K562 (cell line): ENCODE measurements around the gene CDC5L. TPM values are rescaled to one million over a fixed set of nuclear protein-coding genes. Genes with fewer than 3 reads are reported as not detected.
"Not testable (repeated sequence)": the region's sequence is repeated elsewhere in the genome, so short reads cannot be mapped to it uniquely, and the experiment has no call there.

Experiments
- ATAC-seq: fragments of 200-7000 bp; cut with Tn5 transposase; 3 replicates; pipeline ENCODE4 v1.9.1; 2020; ENCODE audit warnings: moderate library complexity
- BruUV-seq: library from RNA; stranded (reverse); fragments of 400-500 nt; replicated peaks from 2 replicates; lab custom pipeline; 2021; lab: Mats Ljungman, UMichigan
- CTCF ChIA-PET: fragments of 300-600 bp; formaldehyde crosslinking; extraction: SDS; loops from one replicate; lab custom pipeline; 2021; ENCODE audit warnings: low intra/inter-chr PET ratio; lab: Yijun Ruan, JAX
- POLR2A ChIA-PET: fragments of 300-600, 350-650 bp; sonication (Branson Sonifier 250); formaldehyde crosslinking; extraction: SDS; loops from one replicate; lab custom pipeline; 2021; ENCODE audit warnings: antibody characterized with exemption, inconsistent platforms; lab: Yijun Ruan, JAX
- DNase-seq, 4 experiments: peaks; one replicate each; pipeline versions ENCODE4 v3.0.0 to v3.0.0-alpha.2; 2011 to 2018; ENCODE audit warnings: low spot score in 3 of 4, mixed read lengths in 3 of 4; ENCODE audit errors: extremely low read depth in 1 of 4
- FAIRE-seq: peaks from 2 replicates; lab custom pipeline; 2011; peaks lifted over from hg19 to GRCh38; lab: Jason Lieb, UNC
- H2AFZ ChIP-seq: 2 replicates; pipeline ENCODE4 v1.6.0; 2011; ENCODE audit warnings: low read depth, low read length, control low read depth, inconsistent platforms
- H3K27ac ChIP-seq: fragments of 200-600 bp; 3 replicates; pipeline ENCODE4 v1.8.0; 2011; ENCODE audit warnings: low read depth, mild to moderate bottlenecking, control low read depth, inconsistent platforms, low read length, moderate library complexity, mixed read lengths; ENCODE audit errors: extremely low read depth
- H3K27me3 ChIP-seq, 2 experiments: fragments of 300-600 bp in 1 of 2; 2 replicates in 1 of 2; 3 replicates in 1 of 2; pipeline versions ENCODE4 v1.6.0 to v1.8.0; 2011; ENCODE audit warnings: inconsistent platforms in 2 of 2, low read length in 2 of 2, mild to moderate bottlenecking in 1 of 2, mixed read lengths in 1 of 2, moderate library complexity in 1 of 2; ENCODE audit not compliant: control insufficient read depth in 2 of 2, insufficient read depth in 2 of 2
- H3K36me3 ChIP-seq: fragments of 300-600 bp; 3 replicates; pipeline ENCODE4 v1.8.0; 2011; ENCODE audit warnings: mild to moderate bottlenecking, low read length, inconsistent platforms; ENCODE audit not compliant: control insufficient read depth, insufficient read depth
- H3K4me1 ChIP-seq, 2 experiments: fragments of 200-600 bp in 1 of 2; replicated peaks in 1 of 2; 2 replicates in 1 of 2; 3 replicates in 1 of 2; pipeline versions ENCODE4 v1.5.1 to v1.8.0; 2011; ENCODE audit warnings: inconsistent platforms in 2 of 2, low read length in 2 of 2, mild to moderate bottlenecking in 1 of 2, mixed read lengths in 1 of 2, moderate library complexity in 1 of 2; ENCODE audit not compliant: control insufficient read depth in 2 of 2, insufficient read depth in 2 of 2
- H3K4me2 ChIP-seq: 2 replicates; pipeline ENCODE4 v1.6.1; 2011; ENCODE audit warnings: low read length, control low read depth, inconsistent platforms, mixed read lengths; ENCODE audit not compliant: insufficient read depth
- H3K4me3 ChIP-seq: fragments of 200-600 bp; sonication (generic), shearing (Covaris generic); 2 replicates; pipeline ENCODE4 v1.5.1; 2016; ENCODE audit warnings: control low read depth, inconsistent platforms
- H3K79me2 ChIP-seq: fragments of 200-600 bp; 3 replicates; pipeline ENCODE4 v1.8.0; 2011; ENCODE audit warnings: low read length, inconsistent platforms; ENCODE audit not compliant: control insufficient read depth, insufficient read depth
- H3K9ac ChIP-seq, 2 experiments: 2 replicates each; pipeline versions ENCODE4 v1.6.0 to v1.6.1; 2011; ENCODE audit warnings: low read depth in 2 of 2, low read length in 2 of 2, control low read depth in 1 of 2, inconsistent platforms in 1 of 2, mild to moderate bottlenecking in 1 of 2, mixed read lengths in 1 of 2; ENCODE audit not compliant: insufficient read depth in 1 of 2
- H3K9me1 ChIP-seq: one replicate; pipeline ENCODE4 v1.6.0; 2011; ENCODE audit warnings: inconsistent platforms, mild to moderate bottlenecking, low read length, moderate library complexity; ENCODE audit not compliant: control insufficient read depth, insufficient read depth
- H3K9me3 ChIP-seq: replicated peaks from 2 replicates; pipeline ENCODE4 v1.5.1; 2011; ENCODE audit warnings: low read depth, low read length, inconsistent platforms; ENCODE audit not compliant: control insufficient read depth, insufficient read depth
- H4K20me1 ChIP-seq: replicated peaks from 2 replicates; pipeline ENCODE4 v1.6.1; 2011; ENCODE audit warnings: low read length, inconsistent platforms, mixed read lengths; ENCODE audit not compliant: control insufficient read depth, insufficient read depth
- CBFA2T3 ChIP-seq: fragments of 450-650 bp; IDR thresholded peaks from 2 replicates; pipeline ENCODE4 v1.6.1; 2017
- KAT2B ChIP-seq: IDR thresholded peaks from one replicate; pipeline ENCODE4 v1.6.1; 2012; ENCODE audit warnings: low read depth, mild to moderate bottlenecking, control low read depth, inconsistent platforms, low read length, moderate library complexity
- POU5F1 ChIP-seq: fragments of 150-350 bp; IDR thresholded peaks from 2 replicates; pipeline ENCODE4 v1.6.1; 2014; ENCODE audit warnings: borderline replicate concordance, low read length, low read depth, mild to moderate bottlenecking; ENCODE audit not compliant: partially characterized antibody
- WGBS: fragments of 100-300 bp; shearing (Covaris generic); methylation state at CpG from one replicate; pipeline ENCODE4 v1.1.6; 2016; ENCODE audit warnings: low coverage, mixed read lengths; ENCODE audit not compliant: insufficient coverage; ENCODE audit errors: missing lambda C conversion rate; 5-methylcytosine and 5-hydroxymethylcytosine counted together
- in situ Hi-C: fragments of 300-500 bp; cut with MboI; formaldehyde crosslinking; loops from 4 replicates; pipeline ENCODE4 v1.15.0; 2018; ENCODE audit warnings: inconsistent platforms, mixed read lengths
- intact Hi-C: fragments of 100-400 bp; cut with micrococcal nuclease; formaldehyde crosslinking; loops from 2 replicates; pipeline ENCODE4 v1.14.2; 2022
- polyA plus RNA-seq, 8 experiments: library from polyadenylated mRNA; depleted of rRNA in 4 of 8; stranded (reverse) in 5 of 8; unstranded in 3 of 8; fragments of >200 nt; fragmentation: Nextera tagmentation in 2 of 8; fragmentation: Illumina TruSeq in 1 of 8; extraction: Ambion mirVana in 2 of 8; extraction: Trizol in 1 of 8; gene quantifications; 2 replicates each; pipeline versions ENCODE4 v1.2.1 to v1.2.3, GENCODE V29; 2011 to 2014; ENCODE audit warnings: inconsistent platforms in 1 of 8, missing spikeins in 1 of 8
- total RNA-seq, 7 experiments: library from RNA; depleted of rRNA in 6 of 7; stranded (reverse); fragments of >200 nt in 6 of 7; fragmentation: Illumina TruSeq in 2 of 7; extraction: Trizol in 2 of 7; gene quantifications; 2 replicates each; pipeline versions ENCODE4 v1.2.1 to v1.2.3, GENCODE V29; 2011 to 2021; ENCODE audit warnings: low replicate concordance in 1 of 7

The CDC5L gene
- total and polyA plus RNA-seq, 9 of the 15 experiments (the other 6 are each of a cell fraction or from before 2014, with no cell fraction given) = 22.3 to 44.2 (median 30.8) TPM

GRCh38 chr6:44349904-44350649 lies 37.4 kb upstream of the CDC5L start:
- no peak for DNase-seq
- peaks cover 7 to 17% of the 10 kb centered on the region in 2 experiments; a peak in 4 of 5 replicates for H3K27me3 ChIP-seq
- ChIA-PET CTCF (no interaction called here), POLR2A (interaction anchor here (0.5 to 0.7 kb wide), 2 partner anchors 46 to 103 kb away, joined by 3 read pairs; partner anchors contain the start of gene HSP90AB1)
- intact Hi-C loops (no loop called here), in situ Hi-C loops (no loop called here)
- H3K9me1 ChIP-seq = no peaks in the 10 kb centered on the region
- FAIRE-seq = no peak
- no peaks in the 10 kb centered on the region for H3K79me2 ChIP-seq
- H4K20me1 ChIP-seq = no peaks in the 10 kb centered on the region
- no peaks in the 10 kb centered on the region for H3K36me3 ChIP-seq
- H3K9ac ChIP-seq = no peak overlapping the region
- H2AFZ ChIP-seq = no peak overlapping the region
- no peak for TF ChIP-seq KAT2B
- peak; percentile 48 for TF ChIP-seq CBFA2T3
- TF ChIP-seq POU5F1 = no peak
- TF ChIP-seq, all 486 proteins: peak for 1
- H3K9me3 ChIP-seq = no peaks in the 10 kb centered on the region
- H3K4me1 ChIP-seq = no peaks in the 10 kb centered on the region
- no peak overlapping the region for H3K27ac ChIP-seq
- WGBS = 7% methylated on average over 6 of the region's 6 CpGs
- no peak overlapping the region for H3K4me3 ChIP-seq
- ATAC-seq = no peak
- no TSS peak for BruUV-seq
- no peak overlapping the region for H3K4me2 ChIP-seq

- BruUV-seq, H3K9me1 ChIP-seq, H3K4me1 ChIP-seq, ATAC-seq, H2AFZ ChIP-seq, FAIRE-seq, H3K4me3 ChIP-seq, H3K4me2 ChIP-seq, in situ Hi-C loops, H3K79me2 ChIP-seq, H3K36me3 ChIP-seq, H3K9ac ChIP-seq, H3K27ac ChIP-seq, intact Hi-C loops, H4K20me1 ChIP-seq, DNase-seq, H3K9me3 ChIP-seq, CTCF ChIA-PET: not testable (repeated sequence)
- peaks cover 2 to 13% of the 10 kb centered on the region in 2 experiments; a peak in 4 of 5 replicates for H3K27me3 ChIP-seq
- POLR2A ChIA-PET = interaction anchor here (0.5 to 1.1 kb wide), 3 partner anchors 15 to 104 kb away, joined by 3 read pairs; partner anchors contain the start of gene HSP90AB1
- WGBS = 0% methylated on average over 4 of the region's 4 CpGs
Observed at GRCh38 chr6:44350650-44350994, 36.9 kb upstream of the CDC5L start.
